ENCODE results near the gene ATP2C2. TPM values are rescaled to one million over a fixed set of nuclear protein-coding genes. Genes with fewer than 3 reads are reported as not detected.

The ATP2C2 gene
- total and polyA plus RNA-seq, 2 of the 8 experiments (the other 6 are each of a cell fraction or from before 2014, with no cell fraction given): 1.2 to 2.8 TPM

DNA sequence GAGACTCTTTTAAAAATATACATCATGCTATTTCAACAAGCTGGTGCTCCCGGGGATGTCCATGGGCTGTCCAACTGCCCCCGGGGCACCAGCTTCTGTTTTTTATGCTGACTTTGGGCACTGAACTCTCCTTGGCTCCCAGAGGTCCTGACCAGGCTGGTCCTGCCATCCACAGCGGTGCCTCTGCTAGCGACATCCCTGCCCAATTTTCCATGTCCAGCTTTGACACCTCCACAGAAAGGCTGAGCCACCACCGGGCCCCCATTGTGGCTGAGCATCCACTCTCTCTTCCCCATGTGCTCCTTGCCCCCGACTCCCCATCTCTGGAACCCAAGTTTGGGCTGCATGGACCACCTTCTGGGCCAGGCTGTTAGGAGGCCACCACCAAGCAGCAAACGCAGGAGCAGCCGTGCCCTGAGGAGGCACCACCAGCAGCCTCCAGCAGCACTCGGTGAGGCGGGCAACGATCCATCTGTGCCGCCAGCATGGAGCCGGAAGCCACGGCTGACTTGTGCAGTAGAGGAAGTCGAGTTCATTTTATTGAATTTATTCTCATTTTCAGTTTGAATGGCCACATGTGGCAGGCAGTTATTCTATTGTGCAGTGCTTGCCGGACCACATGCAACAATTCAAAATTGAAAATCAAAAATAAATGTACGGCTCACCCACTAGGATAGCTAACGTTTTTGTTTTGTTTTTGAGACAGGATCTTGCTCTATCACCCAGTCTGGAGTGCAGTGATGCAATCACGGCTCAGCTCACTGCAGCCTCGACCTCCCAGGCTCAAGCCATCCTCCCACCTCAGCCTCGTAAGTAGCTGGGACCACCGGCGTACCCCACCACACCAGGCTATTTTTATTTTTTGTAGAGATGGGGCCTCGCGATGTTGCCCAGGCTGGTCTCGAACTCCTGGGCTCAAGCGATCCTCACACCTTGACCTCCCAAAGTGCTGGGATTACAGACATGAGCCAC is 139.0 kb downstream of the ATP2C2 start:
- H2AFZ ChIP-seq (ENCODE audit: low read length): no peak overlapping the region
- no peak overlapping the region; a peak in 2 of 7 replicates for H3K9ac ChIP-seq (replicated peaks in 1 of 4; ENCODE audit: extremely low read depth in 1 of 4, low read depth in 3 of 4, low read length in 3 of 4)
- H3K18ac ChIP-seq (ENCODE audit: extremely low read depth, low read length): no peak overlapping the region
- H3K4me2 ChIP-seq (ENCODE audit: insufficient read depth in 1 of 2, low read depth in 2 of 2, low read length in 2 of 2): no peak overlapping the region
- no peak overlapping the region for H2BK20ac ChIP-seq (ENCODE audit: low read length)
- H3K23ac ChIP-seq (ENCODE audit: insufficient read length): no peak overlapping the region
- FAIRE-seq: no peak
- peak overlapping the region; percentile 42 for H4K8ac ChIP-seq (ENCODE audit: extremely low read depth, insufficient read depth, low read length)
- H3K4me3 ChIP-seq (ENCODE audit: extremely low read depth in 1 of 4, insufficient read depth in 2 of 4, low read depth in 3 of 4, low read length in 4 of 4): no peak overlapping the region
- no peak overlapping the region for H3K27ac ChIP-seq (ENCODE audit: low read depth, low read length)
- H2BK12ac ChIP-seq (ENCODE audit: low read depth, low read length): 0 out of 2 replicates have a peak overlapping the region, but pooled peaks have one; percentile 17
- peaks cover 0 to 4% of the 10 kb centered on the region in 2 experiments; a peak in 1 of 4 replicates for H3K79me2 ChIP-seq (ENCODE audit: control insufficient read depth in 1 of 2, insufficient read depth in 2 of 2, low read length in 2 of 2)
- no peaks in the 10 kb centered on the region for H3K27me3 ChIP-seq (replicated peaks in 1 of 4; ENCODE audit: control insufficient read depth in 3 of 4, extremely low read depth in 1 of 4, insufficient read depth in 3 of 4, low read length in 3 of 4)
- no peak for DNase-seq (ENCODE audit: low read depth in 1 of 2, low spot score in 2 of 2)
- H2BK5ac ChIP-seq (ENCODE audit: low read depth, low read length): no peak overlapping the region
- H3K4me1 ChIP-seq (replicated peaks in 1 of 4; ENCODE audit: control insufficient read depth in 3 of 4, insufficient read depth in 4 of 4, low read length in 3 of 4): peaks cover 0 to 24% (median 17%) of the 10 kb centered on the region in 4 experiments; a peak in 5 of 7 replicates
- H2BK120ac ChIP-seq (replicated peaks; ENCODE audit: low read depth, low read length): no peak overlapping the region
- H2AK5ac ChIP-seq (ENCODE audit: low read depth, low read length): no peak overlapping the region
- ChIA-PET CTCF (ENCODE audit: partially characterized antibody) (interaction anchor here (0.6 to 9.7 kb wide), 45 partner anchors 7 to 498 kb away, joined by 3 to 64 read pairs (median 5); no protein-coding TSS in a partner anchor), POLR2A (ENCODE audit: partially characterized antibody) (interaction anchor here (1.4 to 1.8 kb wide), 2 partner anchors 60 to 91 kb away, joined by 3 to 5 read pairs; no protein-coding TSS in a partner anchor)
- H4K20me1 ChIP-seq (replicated peaks in 1 of 2; ENCODE audit: control insufficient read depth in 1 of 2, insufficient read depth in 2 of 2, low read length in 2 of 2): no peaks in the 10 kb centered on the region
- H3K14ac ChIP-seq (ENCODE audit: insufficient read length): no peak overlapping the region
- no peak overlapping the region for H4K91ac ChIP-seq (replicated peaks; ENCODE audit: insufficient read length, low read length)
- no peaks in the 10 kb centered on the region for H3K79me1 ChIP-seq (ENCODE audit: low read depth, low read length)
- no peaks in the 10 kb centered on the region for H3K9me3 ChIP-seq (ENCODE audit: insufficient read depth in 2 of 2, low read depth in 1 of 2, low read length in 1 of 2)
- WGBS, 2 experiments (ENCODE audit: extremely low coverage in 1 of 2, insufficient coverage in 1 of 2, insufficient read length in 1 of 2, insufficient replicate concordance in 2 of 2, low coverage in 1 of 2, low lambda C conversion rate in 2 of 2, missing lambda C conversion rate in 1 of 2): 86% methylated on average over 27 of the region's 27 CpGs; no CpG with 5 or more reads in 1 of the 2 experiments
- no peaks in the 10 kb centered on the region for H3K36me3 ChIP-seq (ENCODE audit: control insufficient read depth in 2 of 4, insufficient read depth in 4 of 4, low read length in 3 of 4)
- H2BK15ac ChIP-seq (ENCODE audit: low read length): 0 out of 2 replicates have a peak overlapping the region, but pooled peaks have one; percentile 81
- TF ChIP-seq SRF (IDR thresholded peaks at IDR 0.05; ENCODE audit: low read depth, low read length): no peak
- no peak for TF ChIP-seq GABPA (IDR thresholded peaks at IDR 0.05; ENCODE audit: borderline replicate concordance, insufficient read depth, low read length)
- TF ChIP-seq, protein P1, sequence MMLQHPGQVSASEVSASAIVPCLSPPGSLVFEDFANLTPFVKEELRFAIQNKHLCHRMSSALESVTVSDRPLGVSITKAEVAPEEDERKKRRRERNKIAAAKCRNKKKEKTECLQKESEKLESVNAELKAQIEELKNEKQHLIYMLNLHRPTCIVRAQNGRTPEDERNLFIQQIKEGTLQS (IDR thresholded peaks at IDR 0.05; ENCODE audit: insufficient read depth, low read depth, low read length): no peak
- TF ChIP-seq ZNF274 (IDR thresholded peaks at IDR 0.05; ENCODE audit: borderline replicate concordance, extremely low read depth, low read length): no peak
- TF ChIP-seq HDAC2 (IDR thresholded peaks at IDR 0.05; ENCODE audit: borderline replicate concordance in 1 of 2, low read depth in 2 of 2, low read length in 2 of 2): no peak
- TF ChIP-seq KDM1A (IDR thresholded peaks at IDR 0.05; ENCODE audit: borderline replicate concordance, low read length): no peak
- TF ChIP-seq YY1 (IDR thresholded peaks at IDR 0.05; ENCODE audit: low read depth, low read length): no peak
- no peak for TF ChIP-seq KDM5A (IDR thresholded peaks at IDR 0.05; ENCODE audit: low read length)
- no peak for TF ChIP-seq EGR1 (IDR thresholded peaks at IDR 0.05; ENCODE audit: borderline replicate concordance, low read depth, low read length)
- no peak overlapping the region for H3K56ac ChIP-seq (replicated peaks; ENCODE audit: insufficient read length, low read depth, low read length)
- H3K4ac ChIP-seq (replicated peaks; ENCODE audit: insufficient read length, low read depth, low read length): no peak overlapping the region
- H4K5ac ChIP-seq (ENCODE audit: insufficient read length, low read depth, low read length): no peak overlapping the region
- H3K23me2 ChIP-seq (ENCODE audit: low read depth, low read length): peaks cover 9% of the 10 kb centered on the region; the same call in 1 of the 2 replicates

All from H1 (cell line).